SHP77 (cell line): ENCODE results near the gene OTOG.

Experiments used
- DNase-seq, 2 experiments: peaks; one replicate each; lab custom pipeline; 2025; lab: John Stamatoyannopoulos, UW

OTOG gene

DNA sequence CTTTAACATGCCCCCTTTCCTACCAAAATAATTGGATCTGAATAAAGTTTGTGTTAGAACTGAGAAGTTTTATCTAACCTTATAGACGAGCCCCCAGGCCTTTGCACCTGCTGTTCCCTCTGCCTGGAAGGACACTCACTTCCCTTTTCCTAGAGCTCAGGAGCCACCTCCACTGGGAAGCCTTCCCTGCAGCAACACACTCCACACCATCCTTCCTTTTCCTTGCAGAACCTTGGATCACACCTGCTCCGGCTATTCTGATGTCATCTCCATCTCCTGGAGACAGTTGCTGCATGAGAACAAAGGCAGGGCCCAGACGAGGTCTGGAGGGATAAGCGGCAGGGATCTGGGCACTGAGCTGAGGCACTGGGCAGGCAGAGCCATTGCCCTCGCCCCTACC, 149.7 kb downstream of the OTOG start:
- DNase-seq, result no peak
